HS-27A (cell line): ENCODE data around the gene ABCC12.

Source experiments
- DNase-seq: peaks from one replicate; pipeline ENCODE4 v3.0.0-alpha.2; 2012; ENCODE audit warnings: low read depth, missing footprints

Gene ABCC12

GRCh38 chr16:48131201-48131935 is 24.4 kb downstream of the ABCC12 start:
- no peak for DNase-seq

- DNase-seq: no peak
Measured at GRCh38 chr16:48129926-48130325, 25.9 kb downstream of the ABCC12 start.

- DNase-seq: no peak
Measured at GRCh38 chr16:48128769-48129168, 27.0 kb downstream of the ABCC12 start.

GRCh38 chr16:48126801-48127644 is 28.8 kb downstream of the ABCC12 start:
- peak; percentile 98 for DNase-seq

GRCh38 chr16:48125888-48126287 is 29.9 kb downstream of the ABCC12 start:
- DNase-seq: no peak

GRCh38 chr16:48124266-48124665 is 31.5 kb downstream of the ABCC12 start:
- no peak for DNase-seq

- peak; percentile 98 for DNase-seq
Measured at GRCh38 chr16:48123104-48123788, 32.5 kb downstream of the ABCC12 start.

- no peak for DNase-seq
Measured at GRCh38 chr16:48121276-48121675, 34.5 kb downstream of the ABCC12 start.

GRCh38 chr16:48118841-48119240 is 37.0 kb downstream of the ABCC12 start:
- DNase-seq: no peak

- DNase-seq: no peak
Measured at GRCh38 chr16:48117217-48118105, 38.3 kb downstream of the ABCC12 start.

- DNase-seq: no peak
Measured at GRCh38 chr16:48115299-48115698, 40.5 kb downstream of the ABCC12 start.

- DNase-seq: no peak
Measured at GRCh38 chr16:48114410-48114809, 41.4 kb downstream of the ABCC12 start.

- no peak for DNase-seq
Measured at GRCh38 chr16:48113471-48113870, 42.3 kb downstream of the ABCC12 start.

- DNase-seq: no peak
Measured at GRCh38 chr16:48113001-48113400, 42.8 kb downstream of the ABCC12 start.

- no peak for DNase-seq
Measured at GRCh38 chr16:48112600-48112999, 43.2 kb downstream of the ABCC12 start.

GRCh38 chr16:48110982-48111381 is 44.8 kb downstream of the ABCC12 start:
- no peak for DNase-seq

GRCh38 chr16:48110000-48110399 is 45.8 kb downstream of the ABCC12 start:
- DNase-seq: no peak

GRCh38 chr16:48109475-48109874 is 46.3 kb downstream of the ABCC12 start:
- DNase-seq: no peak

GRCh38 chr16:48106446-48106845 is 49.3 kb downstream of the ABCC12 start:
- no peak for DNase-seq
